Stimulated activated CD8-positive, alpha-beta memory T cell treated with anti-CD3 and anti-CD28 coated beads, Interleukin-2, amount 100 ng/mL, for 48 hours (primary cell): ENCODE results near the gene STX4.

Experiments
- DNase-seq, 2 donors: peaks; one replicate each; pipeline ENCODE4 v3.0.0-alpha.2; 2020; ENCODE audit warnings: low read depth in 2 of 2

The STX4 gene

GRCh38 chr16:31020536-31020935 lies 12.8 kb upstream of the STX4 start:
- DNase-seq = no peak

- no peak for DNase-seq
Measured at GRCh38 chr16:31022544-31023251, 10.7 kb upstream of the STX4 start.

- no peak for DNase-seq
Measured at GRCh38 chr16:31023252-31023602, 10.1 kb upstream of the STX4 start.

GRCh38 chr16:31023627-31024226 lies 9.6 kb upstream of the STX4 start:
- DNase-seq = no peak

- DNase-seq = no peak
Measured at GRCh38 chr16:31025339-31025738, 8.0 kb upstream of the STX4 start.

- no peak for DNase-seq
Measured at GRCh38 chr16:31029272-31029671, 4.1 kb upstream of the STX4 start.

- no peak for DNase-seq
Measured at GRCh38 chr16:31031276-31031675, 2.1 kb upstream of the STX4 start.

- peak; percentile 78 to 85 for DNase-seq
Measured at GRCh38 chr16:31033709-31034492, 543 bp downstream of the STX4 start.

- DNase-seq = no peak
Measured at GRCh38 chr16:31036691-31037090, 3.3 kb downstream of the STX4 start.

GRCh38 chr16:31038993-31039392 lies 5.6 kb downstream of the STX4 start:
- no peak for DNase-seq

- DNase-seq = no peak
Measured at GRCh38 chr16:31042866-31043265, 9.5 kb downstream of the STX4 start.

GRCh38 chr16:31043352-31043751 lies 10.0 kb downstream of the STX4 start:
- no peak for DNase-seq

GRCh38 chr16:31043898-31044481 lies 10.6 kb downstream of the STX4 start:
- no peak for DNase-seq

GRCh38 chr16:31050280-31051030 lies 17.1 kb downstream of the STX4 start:
- no peak for DNase-seq

GRCh38 chr16:31052114-31052513 lies 18.8 kb downstream of the STX4 start:
- no peak for DNase-seq

GRCh38 chr16:31055613-31056012 lies 22.3 kb downstream of the STX4 start:
- no peak for DNase-seq

GRCh38 chr16:31061126-31061812 lies 27.9 kb downstream of the STX4 start:
- DNase-seq = no peak

- DNase-seq = no peak
Measured at GRCh38 chr16:31061813-31062440, 28.6 kb downstream of the STX4 start.

- DNase-seq = no peak
Measured at GRCh38 chr16:31063495-31063842, 30.1 kb downstream of the STX4 start.

GRCh38 chr16:31063843-31064611 lies 30.7 kb downstream of the STX4 start:
- no peak for DNase-seq
